HepG2 (cell line): ENCODE measurements around the gene PHF2. TPM values are rescaled to one million over a fixed set of nuclear protein-coding genes. Genes with fewer than 3 reads are reported as not detected.
A peak's percentile ranks its signal among the peaks of the same experiment; 100 is the strongest.

Experiments used
- GATA4 ChIP-seq: sonication (generic); IDR thresholded peaks from 2 replicates; pipeline ENCODE4 v1.6.1; 2016; ENCODE audit warnings: antibody characterized with exemption, low read depth, borderline replicate concordance
- IRF9 ChIP-seq: sonication (generic); formaldehyde crosslinking; IDR thresholded peaks from 2 replicates; pipeline ENCODE4 v1.8.0; 2022; ENCODE audit warnings: missing genetic modification reagents, mild to moderate bottlenecking, borderline replicate concordance
- MTA3 ChIP-seq: sonication (generic); formaldehyde crosslinking; IDR thresholded peaks from 2 replicates; pipeline ENCODE4 v1.4.0; 2020; ENCODE audit warnings: missing genetic modification reagents
- NBN ChIP-seq: fragments of 450-650 bp; conservative IDR thresholded peaks from 2 replicates; pipeline ENCODE4 v1.6.1; 2017
- NFE2L1 ChIP-seq: sonication (generic); formaldehyde crosslinking; IDR thresholded peaks from 2 replicates; pipeline ENCODE4 v1.4.0; 2020; ENCODE audit warnings: missing genetic modification reagents, mild to moderate bottlenecking, borderline replicate concordance
- NFYC ChIP-seq: IDR thresholded peaks from 2 replicates; pipeline ENCODE4 v1.6.1; 2016; ENCODE audit warnings: missing genetic modification reagents, missing compliant biosample characterization
- NR2F6 ChIP-seq, 2 experiments: IDR thresholded peaks; 2 replicates each; pipeline ENCODE4 v1.6.1; 2016; ENCODE audit warnings: antibody characterized with exemption in 1 of 2, mild to moderate bottlenecking in 1 of 2
- NR3C1 ChIP-seq: sonication (generic); formaldehyde crosslinking; IDR thresholded peaks from 2 replicates; pipeline ENCODE4 v1.4.0; 2020; ENCODE audit warnings: missing genetic modification reagents
- NRL ChIP-seq: sonication (generic); formaldehyde crosslinking; IDR thresholded peaks from 2 replicates; pipeline ENCODE4 v1.5.0; 2020; ENCODE audit warnings: missing genetic modification reagents, mild to moderate bottlenecking, moderate library complexity, borderline replicate concordance
- PHF21A ChIP-seq: sonication (generic); formaldehyde crosslinking; IDR thresholded peaks from 2 replicates; pipeline ENCODE4 v1.5.0; 2020; ENCODE audit warnings: mild to moderate bottlenecking, missing genetic modification reagents
- PITX1 ChIP-seq: sonication (generic); formaldehyde crosslinking; IDR thresholded peaks from 2 replicates; pipeline ENCODE4 v1.5.1; 2020; ENCODE audit warnings: mild to moderate bottlenecking, missing genetic modification reagents
- SMC3 ChIP-seq: IDR thresholded peaks from 2 replicates; pipeline ENCODE4 v1.6.1; 2011; ENCODE audit warnings: low read length, improper control_type of control experiment
- STAG1 ChIP-seq: sonication (generic); formaldehyde crosslinking; IDR thresholded peaks from 2 replicates; pipeline ENCODE4 v1.4.0; 2020; ENCODE audit warnings: missing genetic modification reagents
- TFDP1 ChIP-seq: IDR thresholded peaks from 2 replicates; pipeline ENCODE4 v1.6.1; 2016; ENCODE audit warnings: missing compliant biosample characterization, missing genetic modification reagents, borderline replicate concordance
- ZBTB7B ChIP-seq: sonication (generic); formaldehyde crosslinking; IDR thresholded peaks from 2 replicates; pipeline ENCODE4 v1.4.0; 2020; ENCODE audit warnings: missing genetic modification reagents
- ZNF253 ChIP-seq: sonication (generic); formaldehyde crosslinking; IDR thresholded peaks from 2 replicates; pipeline ENCODE4 v1.8.0; 2022; ENCODE audit warnings: mild to moderate bottlenecking, missing genetic modification reagents, borderline replicate concordance
- ZNF292 ChIP-seq: sonication (generic); formaldehyde crosslinking; IDR thresholded peaks from 2 replicates; pipeline ENCODE4 v1.8.1; 2022; ENCODE audit warnings: mild to moderate bottlenecking, low read depth, missing genetic modification reagents, borderline replicate concordance
- ZNF296 ChIP-seq: sonication (generic); formaldehyde crosslinking; conservative IDR thresholded peaks from 2 replicates; pipeline ENCODE4 v1.5.0; 2020; ENCODE audit warnings: mild to moderate bottlenecking, missing genetic modification reagents
- ZNF382 ChIP-seq: sonication (generic); formaldehyde crosslinking; IDR thresholded peaks from 2 replicates; pipeline ENCODE4 v1.5.0; 2020; ENCODE audit warnings: missing genetic modification reagents, mild to moderate bottlenecking, borderline replicate concordance
- ZNF574 ChIP-seq: sonication (generic); formaldehyde crosslinking; IDR thresholded peaks from 2 replicates; pipeline ENCODE4 v1.4.0; 2020; ENCODE audit warnings: missing genetic modification reagents
- ZNF639 ChIP-seq: conservative IDR thresholded peaks from 2 replicates; pipeline ENCODE4 v1.6.1; 2018; ENCODE audit warnings: missing genetic modification reagents
- ZNF687 ChIP-seq: sonication (generic); formaldehyde crosslinking; IDR thresholded peaks from 2 replicates; pipeline ENCODE4 v1.5.1; 2020; ENCODE audit warnings: mild to moderate bottlenecking, missing genetic modification reagents, moderate library complexity
- polyA plus RNA-seq, 8 experiments: library from polyadenylated mRNA; depleted of rRNA in 3 of 8; stranded (reverse) in 7 of 8; unstranded in 1 of 8; fragments of >200 nt; fragmentation: Illumina TruSeq in 4 of 8; extraction: Trizol in 4 of 8; gene quantifications; 2 replicates each; pipeline versions ENCODE4 v1.2.1 to v1.2.3, GENCODE V29; 2011 to 2016; ENCODE audit warnings: low read depth in 4 of 8, missing spikeins in 1 of 8, mixed read lengths in 1 of 8; ENCODE audit not compliant: insufficient read depth in 1 of 8
- total RNA-seq, 5 experiments: library from RNA; depleted of rRNA; stranded (reverse); fragments of >200 nt; fragmentation: Illumina TruSeq; extraction: Trizol; gene quantifications; 2 replicates each; pipeline ENCODE4 v1.2.3, GENCODE V29; 2016; ENCODE audit warnings: low read depth in 1 of 5

The PHF2 gene
- total and polyA plus RNA-seq, 2 of the 13 experiments (the other 11 are each of a cell fraction or from before 2014, with no cell fraction given) = 6.6 to 9.1 TPM

- peak; percentile 91 for TF ChIP-seq ZNF574
- TF ChIP-seq ZNF382 (CRISPR knock-in tag) = no peak
- no peak for TF ChIP-seq ZBTB7B (CRISPR knock-in tag)
- no peak for TF ChIP-seq PITX1
- TF ChIP-seq NFE2L1 (CRISPR knock-in tag) = no peak
- peak; percentile 34; the same call in 1 of the 2 replicates for TF ChIP-seq ZNF292 (CRISPR knock-in tag)
- TF ChIP-seq STAG1 (CRISPR knock-in tag) = peak; percentile 26; the same call in 1 of the 2 replicates
- no peak for TF ChIP-seq MTA3
- no peak for TF ChIP-seq NR2F6 (IDR thresholded peaks at IDR 0.05)
- TF ChIP-seq NR2F6 (CRISPR knock-in tag; IDR thresholded peaks at IDR 0.05) = no peak
- TF ChIP-seq ZNF639 (CRISPR knock-in tag) = no peak
- no peak for TF ChIP-seq TFDP1 (CRISPR knock-in tag)
- no peak for TF ChIP-seq ZNF296 (CRISPR knock-in tag)
- TF ChIP-seq SMC3 = peak; percentile 55
- no peak for TF ChIP-seq IRF9 (CRISPR knock-in tag)
- no peak for TF ChIP-seq GATA4
- TF ChIP-seq NR3C1 (CRISPR knock-in tag) = no peak
- TF ChIP-seq PHF21A (CRISPR knock-in tag) = no peak
- TF ChIP-seq NRL (CRISPR knock-in tag) = no peak
- no peak for TF ChIP-seq NFYC
- no peak for TF ChIP-seq NBN
- no peak for TF ChIP-seq ZNF253 (CRISPR knock-in tag)
- TF ChIP-seq ZNF687 (CRISPR knock-in tag) = peak; percentile 66
Observed at GRCh38 chr9:93592643-93593021, 16.2 kb downstream of the PHF2 start (continued).
